HepG2 (cell line): ENCODE results near the gene TTLL4. TPM values are rescaled to one million over a fixed set of nuclear protein-coding genes. Genes with fewer than 3 reads are reported as not detected.

Experiments
- CERS6 ChIP-seq: sonication (generic); formaldehyde crosslinking; IDR thresholded peaks from 2 replicates; pipeline ENCODE4 v1.5.0; 2020; ENCODE audit warnings: missing genetic modification reagents
- HMGA1 ChIP-seq: sonication (generic); formaldehyde crosslinking; conservative IDR thresholded peaks from 2 replicates; pipeline ENCODE4 v1.4.0; 2020; ENCODE audit warnings: missing genetic modification reagents
- JUND ChIP-seq: sonication (generic); formaldehyde crosslinking; IDR thresholded peaks from 2 replicates; pipeline ENCODE4 v1.8.0; 2022; ENCODE audit warnings: mild to moderate bottlenecking, missing genetic modification reagents
- KLF11 ChIP-seq: IDR thresholded peaks from 2 replicates; pipeline ENCODE4 v1.6.1; 2016; ENCODE audit warnings: missing compliant biosample characterization
- KMT2B ChIP-seq: IDR thresholded peaks from 2 replicates; pipeline ENCODE4 v1.6.1; 2016; ENCODE audit warnings: missing genetic modification reagents, missing compliant biosample characterization
- MATR3 ChIP-seq: sonication (generic); formaldehyde crosslinking; IDR thresholded peaks from 2 replicates; pipeline ENCODE4 v1.4.0; 2020; ENCODE audit warnings: missing genetic modification reagents
- MAX ChIP-seq: IDR thresholded peaks from 2 replicates; pipeline ENCODE4 v1.6.1; 2012; ENCODE audit warnings: inconsistent platforms
- NBN ChIP-seq: fragments of 450-650 bp; conservative IDR thresholded peaks from 2 replicates; pipeline ENCODE4 v1.6.1; 2017
- NCOA1 ChIP-seq: sonication (generic); formaldehyde crosslinking; IDR thresholded peaks from 2 replicates; pipeline ENCODE4 v1.9.0; 2021; ENCODE audit warnings: missing genetic modification reagents
- PATZ1 ChIP-seq: sonication (generic); formaldehyde crosslinking; IDR thresholded peaks from 2 replicates; pipeline ENCODE4 v1.4.0; 2020; ENCODE audit warnings: missing genetic modification reagents
- SAFB2 ChIP-seq: sonication (generic); formaldehyde crosslinking; IDR thresholded peaks from 2 replicates; pipeline ENCODE4 v1.5.1; 2020; ENCODE audit warnings: missing genetic modification reagents, low read depth, mild to moderate bottlenecking, borderline replicate concordance
- SALL1 ChIP-seq: sonication (generic); formaldehyde crosslinking; IDR thresholded peaks from 2 replicates; pipeline ENCODE4 v1.8.0; 2022; ENCODE audit warnings: mild to moderate bottlenecking, missing genetic modification reagents
- YEATS2 ChIP-seq: sonication (generic); formaldehyde crosslinking; IDR thresholded peaks from 2 replicates; pipeline ENCODE4 v1.4.0; 2020; ENCODE audit warnings: missing genetic modification reagents, borderline replicate concordance
- ZGPAT ChIP-seq: IDR thresholded peaks from 2 replicates; pipeline ENCODE4 v1.6.1; 2016; ENCODE audit warnings: mild to moderate bottlenecking
- ZNF547 ChIP-seq: sonication (generic); formaldehyde crosslinking; IDR thresholded peaks from 2 replicates; pipeline ENCODE4 v1.5.1; 2020; ENCODE audit warnings: mild to moderate bottlenecking, missing genetic modification reagents
- ZNF576 ChIP-seq: sonication (generic); formaldehyde crosslinking; IDR thresholded peaks from 2 replicates; pipeline ENCODE4 v1.4.0; 2020; ENCODE audit warnings: mild to moderate bottlenecking, missing genetic modification reagents
- ZNF768 ChIP-seq: sonication (generic); formaldehyde crosslinking; IDR thresholded peaks from 2 replicates; pipeline ENCODE4 v1.4.0; 2020; ENCODE audit warnings: missing genetic modification reagents
- polyA plus RNA-seq, 8 experiments: library from polyadenylated mRNA; depleted of rRNA in 3 of 8; stranded (reverse) in 7 of 8; unstranded in 1 of 8; fragments of >200 nt; fragmentation: Illumina TruSeq in 4 of 8; extraction: Trizol in 4 of 8; gene quantifications; 2 replicates each; pipeline versions ENCODE4 v1.2.1 to v1.2.3, GENCODE V29; 2011 to 2016; ENCODE audit warnings: low read depth in 4 of 8, missing spikeins in 1 of 8, mixed read lengths in 1 of 8; ENCODE audit not compliant: insufficient read depth in 1 of 8
- total RNA-seq, 5 experiments: library from RNA; depleted of rRNA; stranded (reverse); fragments of >200 nt; fragmentation: Illumina TruSeq; extraction: Trizol; gene quantifications; 2 replicates each; pipeline ENCODE4 v1.2.3, GENCODE V29; 2016; ENCODE audit warnings: low read depth in 1 of 5

The TTLL4 gene
- total and polyA plus RNA-seq, 2 of the 13 experiments (the other 11 are each of a cell fraction or from before 2014, with no cell fraction given), result 77.5 to 84.6 TPM

GRCh38 chr2:218781691-218782527 lies 71.3 kb downstream of the TTLL4 start, which contains the start of gene CYP27A1 (continued):
- TF ChIP-seq SAFB2 (peak; percentile 94; the same call in 1 of the 2 replicates), CERS6 (peak; percentile 37; the same call in 1 of the 2 replicates), MAX (peak; percentile 88), HMGA1 (CRISPR knock-in tag) (no peak), MATR3 (CRISPR knock-in tag) (no peak), JUND (CRISPR knock-in tag) (peak; percentile 49; the same call in 1 of the 2 replicates), KLF11 (no peak; the same call in 1 of the 2 replicates), PATZ1 (peak; percentile 89), NBN (no peak), ZNF576 (CRISPR knock-in tag) (no peak), ZNF547 (peak; percentile 97), KMT2B (CRISPR knock-in tag) (0 out of 2 replicates have a peak, but pooled peaks have one; percentile 65), YEATS2 (CRISPR knock-in tag) (peak; percentile 63), NCOA1 (CRISPR knock-in tag) (peak; percentile 89; the same call in 1 of the 2 replicates), ZNF768 (CRISPR knock-in tag) (peak; percentile 81; the same call in 1 of the 2 replicates), SALL1 (CRISPR knock-in tag) (peak; percentile 97), ZGPAT (peak; percentile 92)
